IMR-90 (cell line): ENCODE results near the gene TCF4. TPM values are rescaled to one million over a fixed set of nuclear protein-coding genes. Genes with fewer than 3 reads are reported as not detected.

ENCODE experiments used
- ATAC-seq: fragments of 200-7000 bp; cut with Tn5 transposase; 2 replicates; pipeline ENCODE4 v1.9.1; 2020; ENCODE audit warnings: low read depth, mild to moderate bottlenecking, moderate library complexity
- BruUV-seq: library from RNA; stranded (reverse); fragments of 400-500 nt; replicated peaks from 2 replicates; lab custom pipeline; 2021; lab: Mats Ljungman, UMichigan
- CTCF ChIA-PET: fragments of 300-600 bp; formaldehyde crosslinking; extraction: SDS; loops from one replicate; lab custom pipeline; 2021; ENCODE audit warnings: antibody characterized with exemption; lab: Yijun Ruan, JAX
- POLR2A ChIA-PET: fragments of 300-600 bp; sonication (Branson Sonifier 250); formaldehyde crosslinking; loops from one replicate; lab custom pipeline; 2022; ENCODE audit warnings: antibody characterized with exemption; ENCODE audit not compliant: unreplicated experiment; lab: Charles Lee
- DNase-seq: peaks from one replicate; pipeline ENCODE4 v3.0.0; 2013
- H2AFZ ChIP-seq: replicated peaks from 2 replicates; pipeline ENCODE3; 2013; ENCODE audit warnings: low read length, mild to moderate bottlenecking; ENCODE audit not compliant: poor library complexity
- H2AK5ac ChIP-seq: 2 replicates; pipeline ENCODE4 v1.6.1; 2013; ENCODE audit warnings: low read depth, low read length, inconsistent platforms
- H2AK9ac ChIP-seq: replicated peaks from 2 replicates; pipeline ENCODE3; 2013; ENCODE audit warnings: mild to moderate bottlenecking, low read depth, low read length, moderate library complexity; ENCODE audit not compliant: poor library complexity
- H2BK120ac ChIP-seq: 2 replicates; pipeline ENCODE4 v1.6.1; 2013; ENCODE audit warnings: low read depth, low read length, inconsistent platforms
- H2BK15ac ChIP-seq: 3 replicates; pipeline ENCODE4 v1.6.1; 2013; ENCODE audit warnings: low read depth, low read length, inconsistent platforms
- H2BK20ac ChIP-seq: 2 replicates; pipeline ENCODE4 v1.6.1; 2013; ENCODE audit warnings: low read depth, mild to moderate bottlenecking, inconsistent platforms, low read length, moderate library complexity
- H2BK5ac ChIP-seq: 2 replicates; pipeline ENCODE4 v1.6.1; 2013; ENCODE audit warnings: mild to moderate bottlenecking, low read depth, low read length, inconsistent platforms; ENCODE audit not compliant: poor library complexity, severe bottlenecking
- H3K14ac ChIP-seq: replicated peaks from 2 replicates; pipeline ENCODE4 v1.6.1; 2013; ENCODE audit warnings: low read depth, low read length, inconsistent platforms
- H3K18ac ChIP-seq: 2 replicates; pipeline ENCODE4 v1.6.1; 2013; ENCODE audit warnings: low read depth, low read length, control low read depth
- H3K23ac ChIP-seq: 2 replicates; pipeline ENCODE4 v1.6.1; 2013; ENCODE audit warnings: low read depth, low read length, inconsistent platforms
- H3K27ac ChIP-seq: 2 replicates; pipeline ENCODE4 v1.5.1; 2013; ENCODE audit warnings: mild to moderate bottlenecking, control low read depth, low read length; ENCODE audit not compliant: insufficient read depth
- H3K27me3 ChIP-seq: 2 replicates; pipeline ENCODE4 v1.6.1; 2013; ENCODE audit warnings: low read length; ENCODE audit not compliant: control insufficient read depth, insufficient read depth
- H3K36me3 ChIP-seq: 2 replicates; pipeline ENCODE4 v1.6.1; 2013; ENCODE audit warnings: low read length, mixed read lengths; ENCODE audit not compliant: control insufficient read depth, insufficient read depth
- H3K4ac ChIP-seq: 2 replicates; pipeline ENCODE4 v1.6.1; 2013; ENCODE audit warnings: low read depth, low read length, inconsistent platforms
- H3K4me1 ChIP-seq: 2 replicates; pipeline ENCODE4 v1.6.1; 2013; ENCODE audit warnings: low read length, mixed read lengths; ENCODE audit not compliant: control insufficient read depth, insufficient read depth
- H3K4me2 ChIP-seq: 2 replicates; pipeline ENCODE4 v1.6.1; 2013; ENCODE audit warnings: low read depth, mild to moderate bottlenecking, control low read depth, low read length, moderate library complexity
- H3K4me3 ChIP-seq: 2 replicates; pipeline ENCODE4 v1.5.1; 2013; ENCODE audit warnings: low read depth, mild to moderate bottlenecking, control low read depth, low read length, moderate library complexity; ENCODE audit not compliant: insufficient read depth
- H3K56ac ChIP-seq: 2 replicates; pipeline ENCODE4 v1.6.1; 2013; ENCODE audit warnings: low read length, inconsistent platforms; ENCODE audit not compliant: insufficient read depth; ENCODE audit errors: extremely low read depth
- H3K79me1 ChIP-seq, 2 experiments: 2 replicates each; pipeline ENCODE4 v1.6.1; 2013; ENCODE audit warnings: low read length in 2 of 2, inconsistent platforms in 1 of 2, low read depth in 1 of 2
- H3K9ac ChIP-seq: 2 replicates; pipeline ENCODE4 v1.6.1; 2013; ENCODE audit warnings: low read depth, low read length, control low read depth
- H3K9me1 ChIP-seq: 2 replicates; pipeline ENCODE4 v1.6.1; 2013; ENCODE audit warnings: low read length, inconsistent platforms; ENCODE audit not compliant: insufficient read depth
- H3K9me3 ChIP-seq: 2 replicates; pipeline ENCODE4 v1.6.1; 2013; ENCODE audit warnings: low read length; ENCODE audit not compliant: control insufficient read depth, insufficient read depth
- H4K20me1 ChIP-seq: 2 replicates; pipeline ENCODE4 v1.6.1; 2013; ENCODE audit warnings: low read length, inconsistent platforms; ENCODE audit not compliant: insufficient read depth
- H4K5ac ChIP-seq: 2 replicates; pipeline ENCODE4 v1.6.1; 2013; ENCODE audit warnings: mild to moderate bottlenecking, low read depth, low read length, control low read depth
- H4K8ac ChIP-seq, 2 experiments: 2 replicates each; pipeline ENCODE4 v1.6.1; 2013; ENCODE audit warnings: low read depth in 2 of 2, low read length in 2 of 2, control low read depth in 1 of 2, inconsistent platforms in 1 of 2
- H4K91ac ChIP-seq: 2 replicates; pipeline ENCODE4 v1.6.1; 2013; ENCODE audit warnings: low read depth, low read length, inconsistent platforms; ENCODE audit not compliant: insufficient read depth
- BHLHE40 ChIP-seq: fragments of 150-350 bp; IDR thresholded peaks from 2 replicates; pipeline ENCODE4 v1.6.1; 2016; ENCODE audit warnings: mild to moderate bottlenecking, low read depth, low read length
- MAFK ChIP-seq: IDR thresholded peaks from 2 replicates; pipeline ENCODE4 v1.6.1; 2012; ENCODE audit warnings: low read depth, low read length, improper control_type of control experiment
- WGBS, 2 experiments: methylation state at CpG; one replicate each; pipeline versions ENCODE4 v1.1.5 to v1.1.7; 2013; ENCODE audit warnings: missing lambda C conversion rate in 2 of 2; ENCODE audit not compliant: insufficient read length in 1 of 2; ENCODE audit errors: extremely low coverage in 2 of 2; 5-methylcytosine and 5-hydroxymethylcytosine counted together
- dilution Hi-C: fragments of 300-500 bp; cut with HindIII; formaldehyde crosslinking; loops from one replicate; pipeline ENCODE4 v1.14.3; 2018; ENCODE audit warnings: low sequenced_read_pairs; ENCODE audit not compliant: unreplicated experiment
- in situ Hi-C: fragments of 300-500 bp; cut with MboI; formaldehyde crosslinking; loops from 3 replicates; pipeline ENCODE4 v1.14.3; 2019; ENCODE audit warnings: low sequenced_read_pairs, inconsistent platforms, mixed read lengths
- intact Hi-C: fragments of 100-400 bp; cut with micrococcal nuclease; formaldehyde crosslinking; loops from 2 replicates; pipeline ENCODE4 v1.10.0; 2022
- polyA plus RNA-seq, 3 experiments: library from polyadenylated mRNA; depleted of rRNA; stranded (reverse); fragments of >200 nt; gene quantifications; 2 replicates each; pipeline ENCODE4 v1.2.3, GENCODE V29; 2012; ENCODE audit warnings: low replicate concordance in 1 of 3
- total RNA-seq: library from RNA; depleted of rRNA; stranded (reverse); fragments of >200 nt; gene quantifications from 2 replicates; pipeline ENCODE4 v1.2.3, GENCODE V29; 2012

TCF4 gene
- total and polyA plus RNA-seq, 2 of the 4 experiments (the other 2 are of a cell fraction), result 30.0 to 87.1 TPM

GRCh38 chr18:55302167-55302833 lies 285.7 kb downstream of the TCF4 start (continued):
- no peak for TF ChIP-seq BHLHE40

GRCh38 chr18:55301824-55302166 lies 286.2 kb downstream of the TCF4 start:
- Histone ChIP-seq H3K4me2 (peak overlapping the region; percentile 65; the same call in 1 of the 2 replicates), H4K8ac (peak overlapping the region in 1 of 2 experiments; percentile 1; a peak in 1 of 4 replicates)
- no peak for DNase-seq

More at GRCh38 chr18:55301824-55302166, 286.2 kb downstream of the TCF4 start:
- dilution Hi-C loops (no loop called here), intact Hi-C loops (no loop called here), in situ Hi-C loops (no loop called here)
- Histone ChIP-seq H3K56ac (no peak overlapping the region), H2BK120ac (peak overlapping the region; percentile 35), H2BK5ac (no peak overlapping the region), H2AK5ac (peak overlapping the region; percentile 7; the same call in 1 of the 2 replicates), H3K79me1 (peaks cover 48 to 65% of the 10 kb centered on the region in 2 experiments), H2AFZ (no peak overlapping the region), H3K4me3 (no peak overlapping the region), H3K36me3 (no peaks in the 10 kb centered on the region), H3K27me3 (no peaks in the 10 kb centered on the region), H3K23ac (peak overlapping the region; percentile 2; the same call in 1 of the 2 replicates), H2AK9ac (peak overlapping the region; percentile 71), H2BK15ac (no peak overlapping the region), H4K91ac (peak overlapping the region; percentile 46; the same call in 1 of the 2 replicates), H3K9me1 (peaks cover 8% of the 10 kb centered on the region), H3K9ac (no peak overlapping the region), H4K20me1 (peaks cover 12% of the 10 kb centered on the region), H3K4ac (peak overlapping the region; percentile 41; the same call in 1 of the 2 replicates), H3K18ac (no peak overlapping the region), H2BK20ac (peak overlapping the region; percentile 33; the same call in 1 of the 2 replicates), H3K9me3 (no peaks in the 10 kb centered on the region), H3K4me1 (peaks cover 12% of the 10 kb centered on the region), H4K5ac (no peak overlapping the region; the same call in 1 of the 2 replicates), H3K14ac (peak overlapping the region; percentile 76), H3K27ac (no peak overlapping the region)
- ATAC-seq, result no peak
- CTCF ChIA-PET, result interaction anchor here (1.2 kb wide), 1 partner anchor 8 kb away, joined by 3 read pairs; no protein-coding TSS in a partner anchor
- no CpG with 5 or more reads among the region's 8 CpGs for WGBS, 2 experiments
- TF ChIP-seq MAFK, result no peak
- no TSS peak for BruUV-seq
- POLR2A ChIA-PET, result interaction anchor here (0.6 kb wide), 1 partner anchor 27 kb away, joined by 4 read pairs; no protein-coding TSS in a partner anchor
